Left colon (tissue), 2 donors: ENCODE results near the gene CTXN1. TPM values are rescaled to one million over a fixed set of nuclear protein-coding genes. Genes with fewer than 3 reads are reported as not detected.
A peak's percentile ranks its signal among the peaks of the same experiment; 100 is the strongest.
"Not testable (repeated sequence)": the region's sequence is repeated elsewhere in the genome, so short reads cannot be mapped to it uniquely, and the experiment has no call there.

ENCODE experiments used
- ATAC-seq: fragments of 200-7000 bp; cut with Tn5 transposase; one replicate; pipeline ENCODE4 v1.9.1; 2020; ENCODE audit warnings: mild to moderate bottlenecking, moderate library complexity
- DNase-seq, 2 donors: peaks; one replicate each; pipeline ENCODE4 v3.0.0-alpha.2; 2020
- intact Hi-C, 2 donors: fragments of 100-400 bp; cut with DNase I in 1 of 2; cut with micrococcal nuclease in 1 of 2; formaldehyde crosslinking; loops; one replicate each; pipeline versions ENCODE4 v1.11.2 to v1.14.0; 2022; cut with DNase I, micrococcal nuclease
- total RNA-seq, 2 donors: library from RNA; stranded (reverse); fragmentation: NEBNext Ultra II Directional; extraction: Animal tissue kit (Norgen Biotek cat#: 25700); gene quantifications; one replicate each; pipeline ENCODE4 v1.2.1, GENCODE V29; 2021
- donor health status: DM: no; HTN: no; CAD: no.
- donor health status: DM: yes; HTN: yes; CAD: no.

Gene CTXN1
- total RNA-seq, 2 donors from 2014 or later: 0.61 to 5.1 TPM

DNA sequence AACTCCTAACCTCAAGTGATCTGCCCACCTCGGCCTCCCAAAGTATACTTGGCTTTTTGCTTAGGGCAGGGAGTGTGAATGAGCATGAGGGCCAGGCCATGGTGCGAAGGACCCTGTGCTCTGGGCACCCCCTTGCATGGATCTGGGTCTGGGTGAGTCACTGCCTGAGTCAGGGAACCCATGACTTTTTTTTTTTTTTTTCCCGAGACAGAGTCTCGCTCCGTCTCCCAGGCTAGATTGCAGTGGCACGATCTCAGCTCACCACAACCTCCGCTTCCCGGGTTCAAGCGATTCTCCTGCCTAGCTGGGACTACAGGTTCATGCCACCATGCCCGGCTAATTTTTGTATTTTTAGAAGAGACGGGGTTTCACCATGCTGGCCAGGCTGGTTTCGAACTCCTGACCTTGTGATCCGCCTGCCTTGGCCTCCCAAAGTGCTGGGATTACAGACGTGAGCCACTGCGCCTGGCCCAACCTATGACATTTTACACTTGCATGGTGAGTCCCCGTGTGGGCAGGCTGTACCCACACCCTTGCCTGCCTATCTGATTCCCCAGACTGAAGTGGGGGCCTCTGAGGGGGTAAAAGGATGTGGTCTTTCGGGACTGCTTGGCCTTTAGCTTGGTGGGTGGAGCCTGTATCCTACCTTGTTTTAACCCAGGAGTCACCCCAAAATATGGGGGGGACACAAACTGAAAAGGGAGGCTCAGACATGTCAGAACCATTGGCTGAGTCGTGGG, 32.4 kb downstream of the CTXN1 start:
- ATAC-seq, intact Hi-C loops, DNase-seq: not testable (repeated sequence)

DNA sequence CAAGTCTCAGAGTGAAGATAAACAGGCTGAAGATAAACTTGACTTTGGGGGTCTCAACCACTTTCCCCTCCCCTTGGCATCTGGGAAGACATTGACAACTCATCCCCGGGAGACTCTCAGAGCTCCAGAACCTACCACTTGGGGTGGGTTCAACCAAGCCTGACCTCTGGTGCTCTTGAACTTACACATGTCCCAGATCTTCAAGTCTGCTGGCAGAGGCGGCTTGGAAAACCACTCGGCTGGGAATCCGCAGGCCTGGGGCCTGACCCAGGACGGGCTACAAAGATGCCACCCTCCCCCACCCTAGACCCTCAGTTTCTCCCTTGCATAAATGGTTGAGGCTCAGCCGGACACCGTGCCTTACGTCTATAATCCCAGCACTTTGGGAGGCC, 37.1 kb downstream of the CTXN1 start:
- DNase-seq (no peak), ATAC-seq (peak; percentile 2)
- intact Hi-C loops: no loop called here

DNA sequence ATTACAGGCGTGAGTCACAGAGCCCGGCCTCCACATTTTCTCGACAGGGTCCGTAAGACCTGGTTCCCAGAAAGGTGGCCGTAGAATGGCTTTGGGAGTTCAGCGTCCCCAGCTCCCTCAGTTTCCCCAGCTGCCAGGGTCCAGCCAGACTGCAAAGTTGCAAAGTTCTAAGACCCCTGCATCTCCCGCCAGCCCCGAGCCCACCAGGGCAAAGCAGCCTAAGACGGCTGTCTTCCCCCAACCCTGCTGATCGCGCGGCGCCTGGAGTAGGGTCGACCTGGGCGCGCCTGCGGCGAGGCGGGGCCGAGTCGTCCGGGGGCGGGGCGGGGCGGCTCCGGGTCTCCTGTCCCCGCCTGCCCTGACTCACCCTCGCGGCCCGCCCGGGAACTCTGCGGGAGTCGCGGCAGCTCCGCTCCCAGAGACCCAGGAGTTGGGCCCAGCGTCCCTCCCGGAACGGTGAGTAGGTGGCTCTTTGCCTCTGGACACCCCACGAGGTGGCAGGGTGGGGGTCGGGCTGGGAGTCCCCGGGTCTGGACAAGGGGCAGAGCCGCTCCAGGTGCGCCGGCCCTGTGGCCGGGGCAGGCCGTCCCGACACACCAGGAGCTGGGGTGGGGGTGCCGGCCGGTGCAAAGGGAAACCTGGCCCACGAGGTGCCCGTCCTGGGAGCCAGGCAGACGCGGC, 37.6 kb downstream of the CTXN1 start, which contains the start of gene LRRC8E:
Gene LRRC8E, plus strand, starts transcription at position 366 of the 681 bp plus-strand sequence. CDS start 7,094 bp downstream, outside the sequence.
- intact Hi-C loops: no loop called here
- ATAC-seq: peak; percentile 99
- peak; percentile 71 to 79 for DNase-seq

DNA sequence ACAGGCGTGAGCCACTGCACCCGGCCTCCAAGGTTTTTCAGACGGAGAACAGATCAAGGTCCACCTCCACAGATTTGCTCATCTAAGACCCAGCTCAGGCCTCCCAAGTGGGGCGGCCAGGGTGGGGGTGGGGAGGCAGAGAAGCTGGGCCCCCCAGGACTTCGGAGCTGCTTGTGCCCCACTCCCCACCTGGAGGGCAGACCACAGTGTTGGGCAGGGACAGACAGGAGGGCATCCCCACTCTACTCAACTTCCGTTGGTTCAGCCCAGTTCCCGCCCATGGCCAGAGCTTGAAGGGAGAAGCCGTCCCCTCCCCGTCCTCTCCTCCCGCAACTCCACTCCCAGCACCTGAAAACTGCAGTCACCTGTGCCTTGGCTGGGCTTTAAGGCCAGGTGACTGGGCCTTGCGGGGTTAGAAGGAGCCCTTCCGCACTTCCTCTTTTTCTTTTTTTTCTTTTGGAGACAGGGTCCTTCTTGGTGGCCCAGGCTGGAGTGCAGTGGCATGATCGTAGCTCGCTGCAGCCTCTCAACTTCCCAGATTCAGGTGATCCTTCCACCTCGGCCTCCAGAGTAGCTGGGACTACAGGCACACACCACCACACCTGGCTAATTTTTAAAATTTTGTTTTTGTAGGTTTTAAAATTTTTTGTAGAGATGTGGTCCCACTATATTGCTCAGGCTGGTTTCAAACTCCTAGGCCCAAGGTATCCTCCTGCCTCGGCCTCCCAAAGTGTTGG, 38.4 kb downstream of the CTXN1 start:
- intact Hi-C loops: no loop called here
- DNase-seq: no peak
- ATAC-seq: no peak

DNA sequence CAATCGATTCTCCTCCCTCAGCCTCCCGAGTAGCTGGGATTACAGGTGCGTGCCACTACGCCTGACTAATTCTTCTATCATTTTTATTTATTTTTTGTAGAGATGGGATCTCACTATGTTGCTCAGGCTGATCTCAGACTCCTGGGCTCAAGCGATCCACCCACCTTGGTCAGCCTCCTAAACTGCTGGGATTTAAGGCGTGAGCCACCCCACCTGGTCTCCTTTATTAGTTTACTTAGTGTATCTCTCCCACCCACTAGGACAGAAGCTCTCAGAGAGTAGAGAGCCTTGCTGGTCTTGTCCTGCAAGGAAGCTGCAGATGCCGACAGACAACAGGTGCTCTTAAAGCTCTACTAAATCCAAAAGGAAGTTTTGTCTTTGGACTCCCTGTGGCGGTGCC, 40.1 kb downstream of the CTXN1 start:
- ATAC-seq (peak; percentile 16), DNase-seq (no peak)
- intact Hi-C loops: no loop called here

DNA sequence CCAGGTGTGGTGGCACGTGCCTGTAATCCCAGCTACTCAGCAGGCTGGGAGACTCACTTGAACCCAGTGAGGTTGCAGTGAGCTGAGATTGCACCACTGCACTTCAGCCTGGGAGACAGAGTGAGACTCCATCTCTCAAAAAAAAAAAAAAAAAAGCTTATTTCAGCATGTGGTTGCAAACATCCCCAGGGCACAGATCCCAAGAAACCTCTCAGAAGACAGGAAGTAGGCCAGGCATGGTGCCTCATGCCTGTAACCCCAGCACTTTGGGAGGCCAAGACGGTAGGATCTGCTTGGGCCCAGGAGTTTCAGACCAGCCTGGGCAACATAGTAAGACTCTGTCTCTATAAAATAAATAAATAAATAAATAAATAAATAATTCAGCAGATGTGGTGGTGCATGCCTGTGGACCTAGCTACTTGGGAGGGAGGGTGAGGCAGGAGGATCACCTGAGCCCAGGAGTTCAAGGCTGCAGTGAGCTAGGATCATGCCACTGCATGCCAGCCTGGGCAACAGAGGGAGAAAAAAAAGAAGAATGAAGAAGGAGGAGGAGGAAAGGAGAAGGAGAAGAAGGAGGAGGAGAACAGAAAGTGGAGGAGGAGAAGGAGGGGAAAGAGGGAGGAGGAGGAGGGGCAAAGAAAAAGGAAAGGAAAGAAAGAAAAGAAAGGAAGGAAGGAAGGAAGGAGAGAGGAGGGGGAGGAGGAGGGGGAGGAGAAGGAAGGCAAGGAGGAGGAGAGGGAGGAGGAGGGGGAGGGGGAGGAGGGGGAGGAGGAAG, 42.0 kb downstream of the CTXN1 start:
- DNase-seq (no peak), ATAC-seq (no peak)
- intact Hi-C loops: no loop called here

DNA sequence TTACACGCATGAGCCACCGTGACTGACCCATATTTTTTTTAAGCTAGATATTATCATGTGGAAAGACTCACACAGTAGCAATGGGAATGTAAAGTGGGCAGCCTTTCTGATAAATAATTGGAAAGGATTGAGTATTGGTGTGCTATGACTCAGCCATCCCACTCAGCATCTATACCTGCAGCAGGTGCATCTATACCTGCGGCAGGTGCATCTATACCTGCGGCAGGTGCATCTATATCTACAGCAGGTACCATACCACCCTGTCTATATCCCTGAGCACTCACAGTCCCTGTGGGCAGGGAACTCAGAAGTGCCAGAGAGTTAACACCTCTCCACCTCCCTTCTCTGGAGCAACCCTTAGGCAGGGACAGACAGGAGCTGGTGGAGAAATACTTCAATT, 42.8 kb downstream of the CTXN1 start:
- intact Hi-C loops: no loop called here
- DNase-seq: no peak
- ATAC-seq: no peak

DNA sequence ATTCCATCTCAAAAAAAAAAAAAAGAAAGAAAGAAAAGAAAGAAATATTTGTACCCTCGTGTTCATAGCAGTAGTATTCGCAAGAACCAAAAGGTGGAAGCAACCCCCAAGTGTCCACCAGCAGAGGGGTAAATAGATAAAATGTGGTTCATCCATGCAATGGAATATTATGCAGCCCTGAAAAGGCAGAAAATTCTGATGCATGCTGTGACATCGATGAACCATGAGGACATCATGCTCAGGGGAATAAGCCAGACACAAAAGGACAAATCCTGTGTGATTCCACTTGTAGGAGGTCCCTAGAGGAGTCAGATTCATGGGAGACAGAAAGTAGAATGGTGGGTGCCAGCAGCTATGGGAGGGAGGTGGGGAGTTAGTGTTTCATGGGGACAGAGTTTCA, 44.0 kb downstream of the CTXN1 start:
- DNase-seq (no peak), ATAC-seq (no peak)
- intact Hi-C loops: no loop called here

DNA sequence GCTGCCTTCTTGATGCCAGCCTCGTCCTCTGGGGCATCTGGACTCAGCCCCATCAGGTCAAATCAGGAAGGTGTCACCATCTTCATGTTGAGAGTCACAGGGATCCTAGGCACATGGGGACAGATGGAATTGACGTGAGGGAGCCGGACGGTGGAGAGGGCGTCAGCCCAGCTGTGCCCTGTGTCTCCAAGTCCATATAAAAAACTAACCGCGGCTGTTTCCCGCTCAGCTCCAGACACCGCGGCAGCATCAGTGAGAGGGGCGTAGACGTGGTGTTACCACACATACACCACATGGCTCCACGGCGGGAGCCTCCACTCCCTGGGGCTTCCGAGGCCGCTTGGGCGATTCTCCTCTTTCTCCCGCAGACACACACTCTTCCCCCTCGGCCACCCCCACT, 46.1 kb downstream of the CTXN1 start:
- DNase-seq (no peak), ATAC-seq (no peak)
- intact Hi-C loops: no loop called here

DNA sequence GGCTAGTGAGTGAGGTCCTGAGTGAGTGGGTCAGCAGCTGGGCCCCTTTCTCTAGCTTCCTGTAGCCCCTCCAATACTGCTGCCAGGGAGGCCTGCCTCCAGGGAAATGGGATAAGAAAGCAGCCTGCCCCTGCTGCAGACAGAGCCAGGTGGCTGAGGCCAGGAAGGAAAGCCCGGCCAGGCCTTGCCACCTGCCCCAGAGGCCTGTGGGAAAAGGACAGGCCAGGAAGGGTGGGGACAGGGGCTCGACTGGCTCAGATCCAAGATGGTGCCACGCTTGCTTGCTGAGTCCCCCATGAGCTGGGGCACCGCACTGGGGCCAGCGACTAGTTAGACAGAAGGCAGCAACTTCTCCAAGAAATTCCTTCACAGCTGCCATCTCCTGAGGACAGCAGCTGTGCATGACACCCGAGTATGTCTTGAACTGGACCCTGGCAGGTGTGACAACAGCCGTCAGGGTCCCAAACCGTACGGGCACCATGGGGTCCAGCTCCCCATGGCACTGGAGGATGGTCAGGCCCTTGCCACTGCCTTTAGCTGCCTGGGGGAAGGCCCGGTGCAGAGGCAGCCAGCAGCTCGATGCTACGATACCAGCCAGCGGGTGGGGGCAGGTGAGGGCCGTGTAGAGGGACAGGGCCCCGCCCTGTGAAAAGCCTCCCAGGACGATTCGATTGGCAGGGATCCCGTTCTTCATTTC, 46.7 kb downstream of the CTXN1 start:
- intact Hi-C loops: no loop called here
- DNase-seq (no peak), ATAC-seq (no peak)

DNA sequence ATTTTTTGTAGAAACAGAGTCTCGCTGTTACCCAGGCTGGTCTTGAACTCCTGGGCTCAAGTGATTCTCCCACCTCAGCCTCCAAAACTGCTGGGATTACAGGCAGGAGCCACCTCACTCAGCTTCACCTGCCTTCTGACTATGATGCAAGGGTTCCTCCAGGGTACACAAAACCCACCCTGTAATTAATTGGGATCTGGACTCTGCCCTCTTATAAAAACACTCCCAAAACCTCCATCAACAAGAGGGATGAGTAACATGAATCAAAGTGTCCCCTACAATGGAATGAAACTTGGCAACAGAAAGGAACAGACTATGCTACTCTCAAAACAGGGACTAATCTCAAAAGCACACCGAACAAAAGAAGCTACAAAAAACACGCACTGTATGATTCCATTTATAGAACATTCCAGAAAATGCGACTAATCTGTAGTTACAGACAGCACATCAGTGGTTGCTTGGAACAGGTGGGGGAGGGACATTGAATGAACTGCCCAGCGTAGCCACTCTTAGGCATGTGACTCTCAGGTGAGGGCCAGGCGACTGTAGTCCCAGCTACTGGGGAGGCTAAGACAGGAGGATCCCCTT, 48.6 kb downstream of the CTXN1 start:
- ATAC-seq: no peak
- no peak for DNase-seq
- intact Hi-C loops: no loop called here

DNA sequence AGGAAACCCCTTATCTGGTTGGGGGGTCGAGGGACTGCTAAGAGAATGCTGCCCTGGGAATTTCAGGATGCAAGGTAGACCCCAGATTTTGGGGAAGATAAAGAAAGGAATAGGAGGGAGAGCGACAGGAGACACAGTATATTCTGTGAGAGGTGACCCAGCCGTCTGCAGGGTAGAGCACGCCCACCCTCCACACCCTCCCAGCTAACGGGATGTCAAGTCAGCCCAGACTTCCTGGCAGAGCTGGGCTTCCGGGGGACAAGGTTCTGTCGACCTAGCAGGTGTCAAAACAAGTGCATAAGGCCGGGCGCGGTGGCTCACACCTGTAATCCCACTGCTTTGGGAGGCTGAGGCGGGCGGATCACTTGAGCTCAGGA, 51.0 kb downstream of the CTXN1 start:
- no peak for DNase-seq
- no peak for ATAC-seq
- intact Hi-C loops: no loop called here

Other genes starting within 250 kb of the CTXN1 start
- gene MCEMP1, start 249.0 kb downstream of the CTXN1 start, total RNA-seq: not detected
- gene TRAPPC5, start 245.3 kb downstream of the CTXN1 start, total RNA-seq: 100 to 1,000 TPM; 107 to 108 TPM
- gene FCER2, start 224.0 kb downstream of the CTXN1 start, total RNA-seq: under 1 TPM; 0.27 to 0.64 TPM
- 1 to 10 TPM in 1 of 2 donors, not detected in 1; 1.3 TPM for gene CLEC4G, start 194.0 kb downstream of the CTXN1 start, total RNA-seq
- gene CD209, start 178.6 kb downstream of the CTXN1 start, total RNA-seq: 10 to 100 TPM in 1 of 2 donors, 1 to 10 TPM in 1; 2.6 to 12.1 TPM
- not detected for gene CLEC4M, start 162.9 kb downstream of the CTXN1 start, total RNA-seq
- gene EVI5L, start 95.9 kb downstream of the CTXN1 start, total RNA-seq: 10 to 100 TPM; 10.5 to 13.1 TPM
- gene PRR36, start 51.7 kb downstream of the CTXN1 start, total RNA-seq: under 1 TPM; 0.22 to 0.46 TPM
- 1 to 10 TPM; 2.7 to 3.1 TPM for gene LRRC8E, start 37.6 kb downstream of the CTXN1 start, total RNA-seq
- gene MAP2K7, start 22.3 kb downstream of the CTXN1 start, total RNA-seq: 10 to 100 TPM; 27.0 to 29.2 TPM
- gene TGFBR3L, start 11.3 kb downstream of the CTXN1 start, total RNA-seq: under 1 TPM in 1 of 2 donors, not detected in 1; 0.53 TPM
- gene SNAPC2, start 5.8 kb downstream of the CTXN1 start, total RNA-seq: 10 to 100 TPM; 10.6 to 17.7 TPM
- gene TIMM44, start 17.5 kb upstream of the CTXN1 start, total RNA-seq: 10 to 100 TPM; 54.1 to 69.1 TPM
- gene ELAVL1, start 79.5 kb upstream of the CTXN1 start, total RNA-seq: 10 to 100 TPM; 49.2 to 61.4 TPM
- gene CCL25, start 126.6 kb upstream of the CTXN1 start, total RNA-seq: not detected
- gene FBN3, start 223.5 kb upstream of the CTXN1 start, total RNA-seq: not detected